GM13976 (cell line): ENCODE data around the gene EGLN1.
"Not testable (repeated sequence)": the region's sequence is repeated elsewhere in the genome, so short reads cannot be mapped to it uniquely, and the experiment has no call there.

ENCODE experiments used
- DNase-seq: peaks from one replicate; pipeline ENCODE4 v3.0.0; 2012; ENCODE audit warnings: low spot score
- in situ Hi-C: fragments of 300-500 bp; cut with MboI; formaldehyde crosslinking; loops from one replicate; pipeline ENCODE4 v1.12.0; 2022; ENCODE audit warnings: low sequenced_read_pairs, mixed read lengths, inconsistent platforms; ENCODE audit not compliant: unreplicated experiment
- TF ChIP-seq, protein P1 (sequence below): IDR thresholded peaks from 2 replicates; pipeline ENCODE4 v1.5.1; 2012; ENCODE audit warnings: borderline replicate concordance, mild to moderate bottlenecking; ENCODE audit not compliant: insufficient read depth; ENCODE audit errors: extremely low read depth, missing control alignments, control extremely low read depth

The EGLN1 gene

GRCh38 chr1:231446138-231446537, 24.1 kb upstream of the EGLN1 start:
- no peak for DNase-seq
- TF ChIP-seq, protein P1, sequence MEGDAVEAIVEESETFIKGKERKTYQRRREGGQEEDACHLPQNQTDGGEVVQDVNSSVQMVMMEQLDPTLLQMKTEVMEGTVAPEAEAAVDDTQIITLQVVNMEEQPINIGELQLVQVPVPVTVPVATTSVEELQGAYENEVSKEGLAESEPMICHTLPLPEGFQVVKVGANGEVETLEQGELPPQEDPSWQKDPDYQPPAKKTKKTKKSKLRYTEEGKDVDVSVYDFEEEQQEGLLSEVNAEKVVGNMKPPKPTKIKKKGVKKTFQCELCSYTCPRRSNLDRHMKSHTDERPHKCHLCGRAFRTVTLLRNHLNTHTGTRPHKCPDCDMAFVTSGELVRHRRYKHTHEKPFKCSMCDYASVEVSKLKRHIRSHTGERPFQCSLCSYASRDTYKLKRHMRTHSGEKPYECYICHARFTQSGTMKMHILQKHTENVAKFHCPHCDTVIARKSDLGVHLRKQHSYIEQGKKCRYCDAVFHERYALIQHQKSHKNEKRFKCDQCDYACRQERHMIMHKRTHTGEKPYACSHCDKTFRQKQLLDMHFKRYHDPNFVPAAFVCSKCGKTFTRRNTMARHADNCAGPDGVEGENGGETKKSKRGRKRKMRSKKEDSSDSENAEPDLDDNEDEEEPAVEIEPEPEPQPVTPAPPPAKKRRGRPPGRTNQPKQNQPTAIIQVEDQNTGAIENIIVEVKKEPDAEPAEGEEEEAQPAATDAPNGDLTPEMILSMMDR: no peak
- in situ Hi-C loops: no loop called here

DNA sequence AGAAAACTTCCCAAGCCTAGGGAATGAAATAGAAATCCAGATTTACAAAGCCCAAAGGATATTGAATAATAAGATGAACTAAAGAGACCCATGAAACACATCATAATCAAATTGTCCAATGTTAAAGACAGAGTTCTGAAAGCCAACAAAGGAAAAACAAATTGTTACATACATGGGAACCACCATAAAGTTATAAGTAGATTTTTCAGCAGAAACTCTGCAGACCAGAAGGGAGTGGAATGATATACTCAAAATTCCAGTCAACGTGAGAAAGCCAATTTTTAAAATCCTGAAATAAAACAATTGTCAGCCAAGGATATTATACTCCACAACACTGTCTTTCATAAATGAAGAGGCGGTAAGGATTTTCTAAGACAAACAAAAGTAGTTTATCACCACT, 22.0 kb upstream of the EGLN1 start:
- no peak for DNase-seq
- in situ Hi-C loops: no loop called here
- TF ChIP-seq, protein P1: no peak

DNA sequence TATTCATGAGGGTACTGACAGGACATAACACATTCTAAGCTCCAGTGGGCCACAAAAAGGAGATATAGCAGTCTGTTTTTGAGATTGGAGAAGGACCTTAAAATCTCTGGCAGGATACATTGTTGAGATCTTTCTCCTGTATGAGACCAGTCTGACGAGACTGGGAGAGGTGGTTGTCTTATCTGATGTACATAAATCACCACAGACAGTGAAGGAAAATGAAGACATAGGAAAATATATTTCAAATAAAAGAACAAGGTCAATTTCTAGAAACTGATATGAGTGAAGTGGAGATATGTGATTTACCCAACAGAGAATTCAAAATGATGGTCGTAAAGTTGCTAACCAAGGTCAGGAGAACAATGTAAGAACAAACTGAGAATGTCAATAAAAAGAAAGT, 21.3 kb upstream of the EGLN1 start:
- TF ChIP-seq, protein P1: no peak
- DNase-seq: no peak
- in situ Hi-C loops: no loop called here

DNA sequence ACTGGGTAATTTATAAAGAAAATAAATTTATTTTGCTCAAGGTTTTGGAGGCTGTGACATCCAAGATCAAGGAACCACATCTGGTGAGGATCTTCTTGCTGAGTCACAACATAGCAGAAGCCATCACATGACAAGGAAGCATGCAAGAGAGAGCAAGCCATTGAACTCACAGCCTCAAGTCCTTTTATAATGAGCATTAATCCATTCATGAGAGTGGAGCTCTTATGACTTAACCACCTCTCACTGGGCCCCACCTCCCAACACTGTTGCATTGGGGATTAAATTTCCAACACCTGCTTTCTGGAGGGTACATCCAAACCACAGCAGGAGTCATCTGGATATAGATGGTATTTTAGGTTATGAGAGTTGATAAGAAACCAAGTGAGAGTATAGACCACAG, 20.6 kb upstream of the EGLN1 start:
- in situ Hi-C loops: no loop called here
- TF ChIP-seq, protein P1: no peak
- DNase-seq: no peak

GRCh38 chr1:231432996-231433395, 10.9 kb upstream of the EGLN1 start:
- in situ Hi-C loops: no loop called here
- TF ChIP-seq, protein P1: no peak
- no peak for DNase-seq

DNA sequence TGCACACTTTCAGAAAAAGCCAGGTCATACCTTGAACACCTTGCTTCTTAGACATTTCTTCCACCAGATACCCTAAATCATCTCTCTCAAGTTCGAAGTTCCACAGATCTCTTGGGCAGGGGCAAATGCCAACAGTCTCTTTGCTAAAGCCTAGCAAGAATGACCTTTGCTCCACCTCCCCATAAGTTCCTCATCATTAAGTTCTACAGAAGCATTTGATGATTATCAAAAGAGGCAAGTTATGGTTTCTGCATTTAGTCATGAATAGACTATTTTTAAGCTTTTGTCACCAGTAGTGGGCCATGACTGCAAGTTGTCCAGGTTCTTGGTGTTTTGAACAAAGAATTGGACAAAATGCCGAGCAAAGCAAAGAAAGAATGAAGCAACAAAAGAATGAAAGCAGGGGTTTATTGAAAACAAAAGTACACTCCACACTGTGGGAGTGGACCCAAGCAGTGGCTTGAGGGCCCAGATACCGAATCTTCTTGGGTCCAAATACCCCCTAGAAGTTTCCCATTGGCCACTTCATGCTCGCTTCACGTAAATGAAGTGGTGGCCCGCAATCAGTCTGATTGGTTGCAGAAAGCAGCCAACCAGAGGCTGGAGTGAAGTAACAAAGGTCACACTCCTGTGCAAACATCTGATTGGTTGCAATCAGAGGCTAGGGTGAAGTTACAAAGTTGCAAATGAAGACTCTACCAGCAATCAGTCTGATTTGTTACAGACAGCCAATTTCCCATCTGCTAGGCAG, 9.8 kb upstream of the EGLN1 start:
- in situ Hi-C loops: no loop called here
- DNase-seq: no peak
- TF ChIP-seq, protein P1: no peak

DNA sequence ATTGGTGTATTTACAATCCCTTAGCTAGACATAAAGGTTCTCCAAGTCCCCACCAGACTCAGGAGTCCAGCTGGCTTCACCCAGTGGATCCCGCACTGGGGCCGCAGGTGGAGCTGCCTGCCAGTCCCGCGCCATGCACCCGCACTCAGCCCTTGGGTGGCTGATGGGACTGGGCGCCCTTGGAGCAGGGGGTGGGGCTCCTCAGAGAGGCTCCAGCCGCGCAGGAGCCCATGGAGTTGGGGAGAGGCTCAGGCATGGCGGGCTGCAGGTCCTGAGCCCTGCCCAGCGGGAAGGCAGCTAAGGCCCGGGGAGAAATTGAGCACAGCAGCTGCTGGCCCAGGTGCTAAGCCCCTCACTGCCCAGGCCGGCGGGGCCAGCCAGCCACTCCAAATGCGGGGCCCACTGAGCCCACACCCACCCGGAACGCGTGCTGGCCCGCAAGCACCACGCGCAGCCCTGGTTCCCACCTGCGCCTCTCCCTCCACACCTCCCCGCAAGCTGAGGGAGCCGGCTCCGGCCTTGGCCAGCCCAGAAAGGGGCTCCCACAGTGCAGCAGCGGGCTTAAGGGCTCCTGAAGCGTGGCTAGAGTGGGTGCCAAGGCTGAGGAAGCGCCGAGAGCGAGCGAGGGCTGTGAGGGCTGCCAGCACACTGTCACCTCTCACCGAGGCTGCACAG, 8.7 kb upstream of the EGLN1 start:
- in situ Hi-C loops, DNase-seq: not testable (repeated sequence)
